Measurements from ENCODE around the gene SETD7.

- TF ChIP-seq, protein P1, sequence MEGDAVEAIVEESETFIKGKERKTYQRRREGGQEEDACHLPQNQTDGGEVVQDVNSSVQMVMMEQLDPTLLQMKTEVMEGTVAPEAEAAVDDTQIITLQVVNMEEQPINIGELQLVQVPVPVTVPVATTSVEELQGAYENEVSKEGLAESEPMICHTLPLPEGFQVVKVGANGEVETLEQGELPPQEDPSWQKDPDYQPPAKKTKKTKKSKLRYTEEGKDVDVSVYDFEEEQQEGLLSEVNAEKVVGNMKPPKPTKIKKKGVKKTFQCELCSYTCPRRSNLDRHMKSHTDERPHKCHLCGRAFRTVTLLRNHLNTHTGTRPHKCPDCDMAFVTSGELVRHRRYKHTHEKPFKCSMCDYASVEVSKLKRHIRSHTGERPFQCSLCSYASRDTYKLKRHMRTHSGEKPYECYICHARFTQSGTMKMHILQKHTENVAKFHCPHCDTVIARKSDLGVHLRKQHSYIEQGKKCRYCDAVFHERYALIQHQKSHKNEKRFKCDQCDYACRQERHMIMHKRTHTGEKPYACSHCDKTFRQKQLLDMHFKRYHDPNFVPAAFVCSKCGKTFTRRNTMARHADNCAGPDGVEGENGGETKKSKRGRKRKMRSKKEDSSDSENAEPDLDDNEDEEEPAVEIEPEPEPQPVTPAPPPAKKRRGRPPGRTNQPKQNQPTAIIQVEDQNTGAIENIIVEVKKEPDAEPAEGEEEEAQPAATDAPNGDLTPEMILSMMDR (IDR thresholded peaks at IDR 0.05; ENCODE audit: low read length), result no peak
- no peak for TF ChIP-seq EZH2 (IDR thresholded peaks at IDR 0.05; ENCODE audit: borderline replicate concordance, low read length)
These were observed 46.8 kb upstream of the SETD7 start for GRCh38 chr4:139602776-139603360.

Data from OCI-LY1 (cell line).